HG02970 (cell line): ENCODE data around the gene PIRT.
A peak's percentile ranks its signal among the peaks of the same experiment; 100 is the strongest.
"Not testable (repeated sequence)": the region's sequence is repeated elsewhere in the genome, so short reads cannot be mapped to it uniquely, and the experiment has no call there.

Experiments
- ATAC-seq: cut with Tn5 transposase; IDR thresholded peaks from one replicate; pipeline ENCODE4 v1.9.1; 2021; ENCODE audit warnings: mild to moderate bottlenecking, moderate library complexity, moderate number of reproducible peaks; ENCODE audit not compliant: unreplicated experiment, low FRiP score

Gene PIRT

DNA sequence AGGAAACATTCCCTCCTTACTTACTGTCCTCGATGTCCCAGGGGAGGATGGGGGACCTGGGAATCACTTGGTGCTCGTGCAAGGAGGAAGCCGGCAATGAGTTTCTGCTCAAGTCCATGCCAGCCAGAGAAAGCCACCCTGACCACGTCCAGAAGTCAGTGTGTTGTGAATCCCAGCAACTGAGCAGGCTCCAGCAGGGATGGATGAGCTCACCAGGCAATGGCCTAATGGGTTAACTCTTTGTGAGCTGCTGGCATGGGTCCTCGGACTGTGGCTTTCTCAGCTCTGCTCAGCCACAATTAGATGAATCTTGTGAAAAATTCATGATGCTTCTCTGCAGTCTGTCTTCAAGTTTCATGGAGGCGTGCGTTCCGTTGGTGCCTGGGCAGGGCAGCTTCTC, at the start of gene PIRT:
TSS of gene PIRT (minus strand) at position 167 of the 400 bp plus-strand sequence. CDS start 12,442 bp downstream, outside the sequence.
- no peak for ATAC-seq

DNA sequence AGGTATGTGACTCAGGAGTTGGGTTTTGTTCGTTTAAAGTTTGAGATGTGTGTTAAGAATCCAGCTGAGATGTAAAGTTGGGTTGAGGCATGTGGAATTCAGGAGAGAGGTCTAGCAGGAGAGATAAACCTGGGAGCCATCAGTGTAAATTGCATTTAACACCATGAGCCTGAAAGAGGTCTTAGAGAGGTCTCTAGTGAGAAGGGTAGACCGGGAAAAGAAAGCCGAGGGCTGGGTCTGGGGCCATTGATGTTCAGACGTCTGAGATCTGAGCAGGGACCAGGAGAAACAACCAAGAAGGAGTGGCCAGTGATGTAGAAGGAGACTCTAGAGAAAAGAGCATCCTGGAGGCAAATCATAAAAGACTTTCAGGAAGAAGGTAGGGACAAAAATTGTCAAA, 44.1 kb upstream of the PIRT start:
- ATAC-seq = no peak

GRCh38 chr17:10879190-10879836, 41.4 kb upstream of the PIRT start:
- ATAC-seq = no peak

- no peak for ATAC-seq
These were observed 38.2 kb upstream of the PIRT start for GRCh38 chr17:10875984-10876555.

DNA sequence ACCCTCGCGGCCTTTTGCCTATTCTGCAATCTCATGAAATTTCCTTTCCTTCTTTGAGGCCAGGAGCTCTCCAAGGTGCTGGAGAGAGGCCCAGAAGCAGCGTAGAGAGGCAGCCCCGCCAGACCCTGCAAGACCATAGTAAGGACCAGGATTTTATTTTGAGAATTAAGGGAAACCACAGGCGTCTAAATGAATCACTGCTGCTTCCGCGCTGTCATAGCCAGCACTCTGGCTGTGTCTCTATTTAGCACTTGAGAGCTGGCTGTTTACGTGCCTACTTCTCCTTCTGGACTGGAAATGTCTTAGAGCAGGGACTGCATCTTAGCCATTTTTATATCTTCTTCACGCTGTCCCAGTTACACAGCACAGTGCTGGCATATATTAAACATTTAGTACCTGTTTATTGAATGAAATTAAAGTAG, 37.6 kb upstream of the PIRT start:
- no peak for ATAC-seq

DNA sequence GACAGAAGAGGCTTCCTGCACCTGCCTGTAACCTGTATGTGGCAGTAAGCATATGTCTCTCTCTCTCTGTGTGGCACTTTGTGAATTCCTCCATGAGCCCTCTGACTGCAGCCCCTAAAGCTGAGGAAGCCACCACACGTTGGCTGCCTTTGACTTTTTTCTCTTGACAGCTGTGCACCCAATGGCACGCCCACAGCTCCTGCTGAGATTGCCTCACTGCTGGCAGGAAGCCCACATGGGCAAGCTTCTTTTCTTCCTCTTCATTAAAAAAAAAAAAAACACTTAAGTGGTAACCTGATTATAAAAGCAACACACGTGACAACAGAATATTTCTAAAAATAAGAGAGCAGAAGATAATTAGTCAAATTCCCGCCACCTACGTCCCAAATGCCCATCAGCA, 34.0 kb upstream of the PIRT start:
- no peak for ATAC-seq

DNA sequence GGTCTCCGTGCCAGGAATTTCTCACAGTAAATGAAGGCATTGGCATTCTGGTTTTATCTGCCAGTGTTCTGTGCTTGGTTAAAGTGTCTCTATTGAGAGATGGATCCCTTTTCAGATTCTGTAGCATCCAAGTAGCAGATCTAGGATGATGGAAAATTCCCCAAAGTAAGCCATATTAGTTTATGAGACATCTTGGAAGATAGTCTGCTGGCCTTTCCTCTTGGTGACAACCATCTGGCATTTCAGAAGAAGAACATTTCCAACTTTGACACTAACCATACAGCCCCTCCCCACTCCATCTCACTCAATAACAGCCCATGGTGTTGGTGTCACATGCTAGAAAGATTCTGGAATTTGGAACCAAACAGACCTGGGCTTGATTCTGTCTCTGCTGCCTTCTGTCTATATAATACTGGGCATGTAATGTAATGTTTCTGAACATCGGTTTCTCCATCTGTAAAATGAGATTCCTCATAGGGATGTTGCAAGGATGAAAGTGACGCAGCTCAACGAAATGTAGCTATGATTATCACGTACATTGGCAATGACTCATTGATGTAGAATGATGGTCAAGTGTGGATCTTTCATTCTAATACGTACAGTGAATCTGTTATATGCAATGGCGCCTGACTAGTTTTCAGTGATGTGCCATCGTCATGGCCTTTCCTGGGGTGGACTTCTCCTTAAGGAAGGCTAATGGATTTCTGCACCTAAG, 32.6 kb upstream of the PIRT start:
- ATAC-seq = no peak

GRCh38 chr17:10868744-10869143, 30.9 kb upstream of the PIRT start:
- not testable (repeated sequence) for ATAC-seq

DNA sequence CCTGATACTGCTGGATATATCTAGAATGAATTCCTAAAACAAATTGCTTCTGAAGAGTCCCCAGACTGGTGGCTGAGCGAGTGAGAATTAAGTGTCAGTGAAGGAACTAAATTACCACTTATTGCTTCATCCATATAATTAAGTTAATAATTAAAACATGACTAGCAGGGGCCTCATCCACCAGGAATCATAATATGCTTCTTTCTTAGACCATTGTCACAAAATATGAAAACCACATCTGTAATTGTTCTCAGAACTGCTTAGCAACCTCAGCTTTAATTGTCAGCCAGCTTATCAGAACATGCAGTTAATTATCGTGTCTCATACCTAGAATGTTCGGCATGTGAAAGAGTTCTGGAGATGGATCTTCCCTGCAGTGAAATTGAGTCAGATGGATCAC, 21.2 kb upstream of the PIRT start:
- ATAC-seq = no peak

DNA sequence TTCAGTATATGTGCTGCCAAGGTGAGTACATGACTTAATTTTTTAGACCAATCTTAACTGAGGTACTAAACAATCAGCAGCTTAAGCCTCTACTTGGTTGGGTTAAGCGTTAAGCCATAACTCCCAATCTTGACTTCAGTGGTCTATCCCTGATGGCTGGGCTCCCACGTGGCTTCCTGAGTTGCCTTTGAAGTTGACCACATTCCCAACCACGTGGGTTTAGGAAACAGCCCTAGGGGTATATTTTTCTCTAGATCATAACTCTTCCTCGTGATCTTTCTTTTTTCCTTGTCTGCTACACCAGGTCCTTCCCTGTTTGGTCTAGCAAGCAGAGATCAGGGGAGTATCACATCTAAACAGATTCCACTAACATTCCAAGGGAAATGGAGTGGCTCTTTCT, 20.1 kb upstream of the PIRT start:
- no peak for ATAC-seq

DNA sequence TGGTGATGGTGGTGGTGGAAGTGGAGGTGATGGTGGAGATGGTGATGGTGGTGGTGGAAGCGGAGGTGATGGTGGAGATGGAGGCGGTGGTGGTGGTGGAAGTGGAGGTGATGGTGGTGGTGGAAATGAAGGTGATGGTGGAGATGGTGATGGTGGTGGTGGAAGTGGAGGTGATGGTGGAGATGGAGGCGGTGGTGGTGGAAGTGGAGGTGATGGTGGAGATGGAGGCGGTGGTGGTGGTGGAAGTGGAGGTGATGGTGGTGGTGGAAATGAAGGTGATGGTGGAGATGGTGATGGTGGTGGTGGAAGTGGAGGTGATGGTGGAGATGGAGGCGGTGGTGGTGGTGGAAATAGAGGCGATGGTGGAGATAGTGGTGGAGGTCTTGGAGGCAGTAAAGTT, 8.7 kb upstream of the PIRT start:
- ATAC-seq = not testable (repeated sequence)

- no peak for ATAC-seq
These were observed 7.5 kb upstream of the PIRT start for GRCh38 chr17:10845388-10845751.

DNA sequence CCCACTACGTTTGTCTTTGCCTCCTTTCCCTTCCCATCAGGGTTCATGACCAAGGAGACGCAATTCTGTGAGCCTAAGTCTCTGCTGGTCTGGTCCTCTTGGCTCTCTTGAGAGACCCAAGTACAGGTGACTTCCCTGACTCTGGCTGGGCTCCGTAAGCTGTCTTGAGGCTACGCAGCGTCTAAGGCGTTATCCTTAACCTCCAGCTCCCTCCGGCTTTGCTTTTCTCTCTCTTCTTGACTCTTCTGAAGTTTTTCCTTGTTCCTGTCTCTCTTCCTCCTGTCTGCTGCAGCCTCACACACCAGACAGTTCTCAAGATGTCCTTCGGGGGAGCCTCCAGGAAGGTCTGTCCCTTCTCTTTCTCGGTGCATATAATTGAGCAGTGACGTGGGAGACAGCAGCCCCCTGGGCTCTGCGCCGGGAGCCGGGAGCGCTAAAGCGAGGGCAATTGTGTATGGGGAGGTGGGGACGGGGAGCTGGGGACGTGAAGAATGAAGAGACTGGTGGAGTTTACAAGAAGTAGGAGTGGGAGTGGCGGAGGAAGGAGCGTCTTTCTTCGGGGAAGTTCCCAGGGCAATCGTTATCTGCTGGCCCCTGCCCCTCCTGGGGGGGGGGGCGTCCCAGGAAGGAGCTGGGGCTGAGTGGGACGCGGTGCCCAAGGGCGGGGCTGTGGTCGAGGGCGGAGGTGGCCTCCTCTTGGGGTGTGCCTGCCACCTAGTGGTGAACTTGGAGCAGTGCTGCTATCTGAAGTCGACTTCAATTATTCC, 6.9 kb upstream of the PIRT start:
- peak; percentile 92 for ATAC-seq

- no peak for ATAC-seq
These were observed 5.9 kb upstream of the PIRT start for GRCh38 chr17:10843811-10844210.

DNA sequence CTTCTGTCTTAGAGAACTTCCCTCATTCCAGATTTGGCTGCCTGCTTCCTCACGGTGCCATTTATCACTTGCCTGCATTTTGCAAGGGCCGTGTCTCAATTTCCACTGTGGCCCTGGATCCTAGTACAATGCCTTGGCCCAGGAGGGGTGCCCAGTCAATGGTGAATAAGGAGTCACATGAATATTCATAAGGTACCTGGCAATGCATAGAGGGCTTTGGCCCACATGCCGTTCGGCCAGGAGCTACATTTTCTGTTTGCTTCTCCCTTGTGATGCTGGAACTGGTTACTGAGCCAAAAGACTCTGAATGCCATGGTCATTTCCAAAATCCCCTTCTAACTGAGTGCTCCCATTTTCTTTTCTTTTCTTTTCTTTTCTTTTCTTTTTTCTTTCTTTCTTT, 4.8 kb upstream of the PIRT start:
- ATAC-seq = no peak

GRCh38 chr17:10838682-10839081, 795 bp upstream of the PIRT start:
- no peak for ATAC-seq

- no peak for ATAC-seq
These were observed 809 bp downstream of the PIRT start for GRCh38 chr17:10836966-10837590.

DNA sequence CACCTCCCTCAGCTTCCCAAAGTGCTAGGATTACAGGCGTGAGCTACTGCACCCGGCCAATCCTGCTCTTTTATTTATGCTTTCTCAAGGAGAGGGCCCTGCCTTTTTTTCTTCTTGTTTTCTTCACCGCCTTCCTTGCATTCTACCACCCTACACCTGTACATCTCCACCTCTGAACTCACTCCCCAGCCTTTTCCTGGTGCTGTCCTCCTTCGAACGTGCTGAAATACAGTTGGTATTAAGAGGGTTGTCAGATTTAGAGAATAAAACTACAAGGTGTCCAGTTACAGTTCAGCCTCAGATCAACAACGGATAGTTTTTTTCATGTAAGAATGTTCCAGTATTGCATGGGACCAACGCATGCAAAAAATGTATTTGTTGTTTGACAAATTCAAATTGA, 1.7 kb downstream of the PIRT start:
- ATAC-seq = no peak

GRCh38 chr17:10831696-10832095, 6.2 kb downstream of the PIRT start:
- no peak for ATAC-seq

GRCh38 chr17:10827898-10828552, 9.9 kb downstream of the PIRT start:
- no peak for ATAC-seq
